Neural progenitor cell (in vitro differentiated cells): ENCODE measurements around the gene TCF7. TPM values are rescaled to one million over a fixed set of nuclear protein-coding genes. Genes with fewer than 3 reads are reported as not detected.

ENCODE experiments used
- DNase-seq: peaks from one replicate; pipeline ENCODE4 v3.0.0-alpha.2; 2016; ENCODE audit warnings: low spot score
- H2AFZ ChIP-seq: fragments of 200-600 bp; sonication (generic); replicated peaks from 2 replicates; pipeline ENCODE4 v1.6.1; 2016; ENCODE audit warnings: antibody characterized with exemption
- H3F3A ChIP-seq: fragments of 200-600 bp; sonication (generic); 2 replicates; pipeline ENCODE4 v1.6.1; 2016; ENCODE audit warnings: antibody characterized with exemption, low read depth
- H3K27ac ChIP-seq: fragments of 200-600 bp; sonication (generic); 2 replicates; pipeline ENCODE4 v1.5.1; 2016; ENCODE audit warnings: mild to moderate bottlenecking
- H3K27me3 ChIP-seq: fragments of 200-600 bp; sonication (generic); 2 replicates; pipeline ENCODE4 v1.6.1; 2016; ENCODE audit warnings: mild to moderate bottlenecking, moderate library complexity
- H3K36me3 ChIP-seq: fragments of 200-600 bp; sonication (generic); 2 replicates; pipeline ENCODE4 v1.5.1; 2016
- H3K4me1 ChIP-seq: fragments of 200-600 bp; sonication (generic); 2 replicates; pipeline ENCODE4 v1.6.1; 2016; ENCODE audit warnings: mixed run types
- H3K4me2 ChIP-seq: fragments of 200-600 bp; sonication (generic); 2 replicates; pipeline ENCODE4 v1.6.1; 2016
- H3K4me3 ChIP-seq: fragments of 200-600 bp; sonication (generic); 2 replicates; pipeline ENCODE4 v1.5.1; 2016
- H3K79me2 ChIP-seq: fragments of 200-600 bp; sonication (generic); 2 replicates; pipeline ENCODE4 v1.6.1; 2016; ENCODE audit warnings: low read depth
- H3K9ac ChIP-seq: fragments of 200-600 bp; sonication (generic); 2 replicates; pipeline ENCODE4 v1.6.1; 2016
- H3K9me3 ChIP-seq: fragments of 200-600 bp; sonication (generic); 2 replicates; pipeline ENCODE4 v1.5.1; 2016; ENCODE audit warnings: low read depth
- H4K20me1 ChIP-seq: fragments of 200-600 bp; sonication (generic); 2 replicates; pipeline ENCODE4 v1.6.1; 2016; ENCODE audit warnings: low read depth
- H3K27ac Mint-ChIP-seq: 3 replicates; pipeline ENCODE4 v1.8.0; 2021; ENCODE audit warnings: mixed read lengths
- H3K27me3 Mint-ChIP-seq: 2 replicates; pipeline ENCODE4 v1.8.0; 2022; ENCODE audit warnings: low read depth, mild to moderate bottlenecking, inconsistent platforms, moderate library complexity, mixed read lengths; ENCODE audit not compliant: insufficient read depth
- H3K36me3 Mint-ChIP-seq: 3 replicates; pipeline ENCODE4 v1.8.0; 2021; ENCODE audit warnings: mixed read lengths
- H3K4me1 Mint-ChIP-seq: 3 replicates; pipeline ENCODE4 v1.8.0; 2021; ENCODE audit warnings: mixed read lengths
- H3K4me3 Mint-ChIP-seq: 3 replicates; pipeline ENCODE4 v1.8.0; 2021; ENCODE audit warnings: mild to moderate bottlenecking, moderate library complexity, mixed read lengths
- H3K9me3 Mint-ChIP-seq: 3 replicates; pipeline ENCODE4 v1.8.0; 2020; ENCODE audit warnings: mixed read lengths
- CTCF ChIP-seq: fragments of 200-600 bp; sonication (generic); IDR thresholded peaks from 2 replicates; pipeline ENCODE4 v1.5.1; 2017; ENCODE audit warnings: antibody characterized with exemption, mild to moderate bottlenecking
- EZH2 ChIP-seq: fragments of 200-600 bp; sonication (generic); IDR thresholded peaks from 2 replicates; pipeline ENCODE4 v1.6.1; 2017; ENCODE audit warnings: antibody characterized with exemption, mild to moderate bottlenecking, moderate library complexity
- EZH2phosphoT487 ChIP-seq: fragments of 200-600 bp; sonication (generic); IDR thresholded peaks from 2 replicates; pipeline ENCODE4 v1.6.1; 2017; ENCODE audit warnings: antibody characterized with exemption
- total RNA-seq: library from RNA; depleted of rRNA; stranded (reverse); fragments of >200 nt; gene quantifications from 2 replicates; pipeline ENCODE4 v1.2.3, GENCODE V29; 2015; ENCODE audit warnings: low replicate concordance

TCF7 gene
- total RNA-seq, 1 donor from 2014 or later: 0.73 TPM

- H3K27me3 ChIP-seq: no peaks in the 10 kb centered on the region
- DNase-seq: peak; percentile 19
- Mint-ChIP-seq H3K4me1 (peaks cover 15% of the 10 kb centered on the region), H3K27me3 (peaks cover 2% of the 10 kb centered on the region), H3K27ac (peak overlapping the region; percentile 99), H3K36me3 (peaks cover 3% of the 10 kb centered on the region), H3K9me3 (no peaks in the 10 kb centered on the region), H3K4me3 (peak overlapping the region; percentile 98)
- H3K4me2 ChIP-seq: peak overlapping the region; percentile 94
- H3K9ac ChIP-seq: peak overlapping the region; percentile 100
- H3K36me3 ChIP-seq: peaks cover 6% of the 10 kb centered on the region
- H3K4me3 ChIP-seq: peak overlapping the region; percentile 76
- peak overlapping the region; percentile 99 for H3K27ac ChIP-seq
- peaks cover 39% of the 10 kb centered on the region for H4K20me1 ChIP-seq
- H2AFZ ChIP-seq: peak overlapping the region; percentile 99
- H3K4me1 ChIP-seq: peaks cover 17% of the 10 kb centered on the region
- peaks cover 45% of the 10 kb centered on the region for H3K79me2 ChIP-seq
- no peak for TF ChIP-seq EZH2
- TF ChIP-seq CTCF: no peak
- no peak for TF ChIP-seq EZH2phosphoT487
- H3K9me3 ChIP-seq: no peaks in the 10 kb centered on the region
- peaks cover 17% of the 10 kb centered on the region for H3F3A ChIP-seq
Measured at GRCh38 chr5:134177369-134178095, 63.1 kb downstream of the TCF7 start.

GRCh38 chr5:134178096-134178419, 63.6 kb downstream of the TCF7 start:
- Histone ChIP-seq H3K9me3 (no peaks in the 10 kb centered on the region), H3F3A (peaks cover 17% of the 10 kb centered on the region), H3K4me2 (peak overlapping the region; percentile 94), H3K79me2 (peaks cover 40% of the 10 kb centered on the region), H3K9ac (peak overlapping the region; percentile 100), H3K4me1 (peaks cover 17% of the 10 kb centered on the region), H2AFZ (no peak overlapping the region), H4K20me1 (peaks cover 36% of the 10 kb centered on the region), H3K36me3 (peaks cover 6% of the 10 kb centered on the region), H3K27ac (no peak overlapping the region), H3K27me3 (no peaks in the 10 kb centered on the region), H3K4me3 (peak overlapping the region; percentile 76)
- peaks cover 15% of the 10 kb centered on the region for H3K4me1 Mint-ChIP-seq
- no peak for TF ChIP-seq CTCF
- no peak for TF ChIP-seq EZH2phosphoT487
- no peak for TF ChIP-seq EZH2
- H3K9me3 Mint-ChIP-seq: no peaks in the 10 kb centered on the region
- DNase-seq: no peak
- H3K27me3 Mint-ChIP-seq: peaks cover 2% of the 10 kb centered on the region
- H3K4me3 Mint-ChIP-seq: peak overlapping the region; percentile 98
- H3K27ac Mint-ChIP-seq: no peak overlapping the region
- H3K36me3 Mint-ChIP-seq: peaks cover 2% of the 10 kb centered on the region

GRCh38 chr5:134183481-134183880, 69.0 kb downstream of the TCF7 start:
- H3K27ac ChIP-seq: no peak overlapping the region
- H3K36me3 ChIP-seq: no peaks in the 10 kb centered on the region
- Mint-ChIP-seq H3K4me1 (peaks cover 3% of the 10 kb centered on the region), H3K9me3 (no peaks in the 10 kb centered on the region), H3K36me3 (no peaks in the 10 kb centered on the region), H3K27ac (no peak overlapping the region), H3K4me3 (no peak overlapping the region), H3K27me3 (peaks cover 2% of the 10 kb centered on the region)
- no peaks in the 10 kb centered on the region for H4K20me1 ChIP-seq
- H3K4me2 ChIP-seq: no peak overlapping the region
- H3K9me3 ChIP-seq: no peaks in the 10 kb centered on the region
- no peak overlapping the region for H3K9ac ChIP-seq
- no peak for DNase-seq
- TF ChIP-seq EZH2phosphoT487: no peak
- no peaks in the 10 kb centered on the region for H3F3A ChIP-seq
- no peak overlapping the region for H2AFZ ChIP-seq
- no peaks in the 10 kb centered on the region for H3K79me2 ChIP-seq
- no peak overlapping the region for H3K4me3 ChIP-seq
- H3K27me3 ChIP-seq: no peaks in the 10 kb centered on the region
- H3K4me1 ChIP-seq: no peaks in the 10 kb centered on the region
